Inflammatory macrophage treated with lipopolysaccharide for 1 hour (primary cell): Measurements from ENCODE around the gene GALNT1.
A peak's percentile ranks its signal among the peaks of the same experiment; 100 is the strongest.

ENCODE experiments used
- DNase-seq, 2 donors: peaks; one replicate each; pipeline ENCODE4 v3.0.0-alpha.2; 2020 to 2022

Gene GALNT1

DNA sequence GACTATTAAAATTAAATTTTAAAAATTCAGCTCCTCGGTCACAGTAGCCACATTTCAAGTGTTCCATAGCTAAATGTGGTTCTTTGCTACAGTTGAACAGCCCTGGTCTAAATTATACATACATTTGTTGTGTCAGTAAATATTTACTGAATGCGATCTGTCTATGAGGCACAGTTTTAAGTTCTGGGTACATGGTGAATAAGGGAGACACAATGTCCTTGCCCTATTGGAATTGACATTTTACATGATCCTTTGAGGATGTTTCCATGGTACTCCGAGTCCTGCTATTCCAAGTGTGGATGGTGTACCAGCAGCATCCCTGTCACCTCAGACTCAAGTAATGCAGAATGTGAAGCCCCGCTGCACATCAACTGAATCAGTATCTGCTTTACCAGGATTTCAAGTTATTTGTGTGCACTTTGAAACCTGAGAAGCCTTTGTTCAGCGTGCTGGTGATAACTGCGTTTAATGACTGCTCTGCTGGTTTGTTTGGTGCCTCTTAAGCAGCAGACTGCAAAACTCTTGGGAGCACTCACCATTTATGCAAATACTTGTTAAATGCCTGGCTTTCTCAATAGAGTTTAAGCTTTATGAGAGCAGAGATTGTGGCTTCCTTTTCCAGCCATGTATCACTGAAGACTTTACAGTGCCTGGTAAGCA lies 1.5 kb downstream of the GALNT1 start:
- peak in 1 of 2 donors; percentile 9 for DNase-seq

DNA sequence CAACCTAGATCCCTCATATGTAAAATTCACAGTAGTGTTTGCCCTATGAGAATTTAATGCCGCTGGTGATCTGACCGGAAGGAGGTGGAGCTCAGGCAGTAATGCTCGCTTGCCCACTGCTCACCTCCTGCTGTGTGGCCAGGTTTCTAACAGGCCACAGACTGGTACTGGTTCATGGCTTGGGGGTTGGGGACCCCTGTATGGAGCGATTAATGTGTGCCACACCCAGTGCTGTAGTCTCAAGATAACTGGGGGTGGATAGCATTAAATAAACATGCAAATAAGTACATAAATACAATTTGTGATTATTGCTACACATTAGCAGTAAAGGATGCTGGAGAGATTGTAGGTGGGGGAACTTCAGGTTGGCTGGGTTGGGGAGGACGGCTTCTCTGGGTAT lies 3.2 kb downstream of the GALNT1 start:
- no peak for DNase-seq

DNA sequence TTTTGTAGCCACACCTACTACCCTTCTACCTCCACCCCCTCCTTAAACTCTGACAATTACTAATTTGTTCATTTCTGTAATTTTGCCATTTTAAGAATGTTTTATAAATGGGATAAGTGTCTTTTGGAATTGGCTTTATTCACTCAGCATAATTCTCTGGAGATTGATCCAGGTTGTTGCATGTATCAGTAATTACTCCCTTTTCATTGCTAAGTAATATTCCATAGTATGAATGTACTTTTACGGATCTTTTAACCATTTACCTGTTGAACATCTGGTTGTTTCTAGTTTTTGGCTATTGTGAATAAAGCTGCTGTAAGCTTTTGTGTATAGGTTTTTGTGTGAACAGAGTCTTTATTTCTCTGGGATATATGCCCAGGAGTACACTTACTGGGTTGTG lies 4.1 kb downstream of the GALNT1 start:
- DNase-seq = no peak

DNA sequence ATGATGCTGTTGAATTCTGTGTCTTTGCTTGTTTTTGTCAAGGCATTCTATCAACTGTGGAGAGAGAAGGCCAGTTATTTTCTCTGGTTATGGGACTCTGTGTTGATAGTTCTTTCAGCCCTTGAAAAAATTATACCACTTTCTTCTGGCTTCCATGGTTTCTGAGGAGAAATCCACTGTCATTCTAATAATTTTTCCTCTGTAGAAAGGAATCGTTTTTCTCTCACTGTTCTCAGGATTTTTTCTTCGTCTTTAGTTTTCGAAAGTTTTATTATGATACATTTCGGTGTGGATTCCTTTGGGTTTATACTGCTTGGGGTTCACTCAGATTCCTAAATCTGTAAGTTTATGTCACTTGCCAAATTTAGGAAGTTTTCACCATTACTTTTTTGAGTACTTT lies 6.6 kb downstream of the GALNT1 start:
- no peak for DNase-seq

DNA sequence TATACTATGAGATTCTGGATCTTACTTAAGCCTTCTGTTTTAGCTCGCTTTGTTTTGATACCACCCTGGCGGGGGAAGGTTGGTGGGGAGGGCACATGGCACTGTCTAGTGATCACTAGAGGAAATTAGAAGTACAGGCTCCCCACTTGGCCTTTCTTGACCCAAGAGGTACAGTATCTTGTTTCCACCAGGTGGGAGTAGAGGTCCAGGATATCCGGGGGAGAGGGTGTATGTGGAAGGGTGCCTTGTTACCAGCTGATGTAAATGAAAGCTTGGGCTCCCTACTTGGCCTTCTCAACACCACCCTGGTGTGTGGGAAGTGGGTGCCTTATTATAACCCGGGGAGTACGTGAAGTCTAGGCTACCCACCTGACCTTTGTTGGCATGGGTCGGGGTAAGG lies 7.5 kb downstream of the GALNT1 start:
- no peak for DNase-seq

DNA sequence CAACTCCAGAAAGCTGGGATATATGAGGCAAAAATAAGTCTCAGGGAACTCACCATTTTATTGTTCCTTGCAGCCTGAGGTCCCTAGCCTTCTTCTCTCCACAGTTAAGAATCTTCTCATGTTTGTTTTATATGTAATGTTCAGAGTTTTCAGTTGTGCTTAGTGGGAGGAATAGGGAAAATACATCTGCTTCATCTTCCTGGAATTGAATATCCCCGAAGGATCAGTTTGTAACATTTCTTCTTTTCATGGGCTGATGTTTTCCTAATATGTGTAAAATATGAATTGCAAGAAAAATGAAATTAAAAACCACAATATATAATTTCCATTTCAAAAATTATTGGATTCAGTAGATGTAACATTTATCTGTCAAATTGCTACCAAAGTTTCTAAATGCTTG lies 8.0 kb downstream of the GALNT1 start:
- DNase-seq = no peak

DNA sequence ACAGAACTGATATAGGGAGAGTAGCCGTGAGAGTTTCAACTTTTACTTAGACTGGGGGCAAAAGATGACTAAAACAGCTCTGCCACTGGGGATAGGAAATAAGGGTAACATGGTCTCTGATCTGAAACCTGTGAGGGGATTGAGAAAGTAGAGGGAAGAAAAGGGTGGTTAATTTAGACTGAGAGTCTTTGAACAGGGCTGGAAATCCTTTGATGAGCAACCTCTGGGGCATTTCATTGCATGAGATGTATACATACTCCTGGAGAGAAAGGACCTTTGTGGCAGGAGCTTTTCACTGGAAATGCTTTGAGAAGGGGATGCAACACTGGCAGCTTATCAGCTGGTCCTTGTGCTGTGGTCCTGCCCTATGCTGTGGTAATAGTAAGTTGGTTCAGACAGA lies 9.4 kb downstream of the GALNT1 start:
- no peak for DNase-seq

DNA sequence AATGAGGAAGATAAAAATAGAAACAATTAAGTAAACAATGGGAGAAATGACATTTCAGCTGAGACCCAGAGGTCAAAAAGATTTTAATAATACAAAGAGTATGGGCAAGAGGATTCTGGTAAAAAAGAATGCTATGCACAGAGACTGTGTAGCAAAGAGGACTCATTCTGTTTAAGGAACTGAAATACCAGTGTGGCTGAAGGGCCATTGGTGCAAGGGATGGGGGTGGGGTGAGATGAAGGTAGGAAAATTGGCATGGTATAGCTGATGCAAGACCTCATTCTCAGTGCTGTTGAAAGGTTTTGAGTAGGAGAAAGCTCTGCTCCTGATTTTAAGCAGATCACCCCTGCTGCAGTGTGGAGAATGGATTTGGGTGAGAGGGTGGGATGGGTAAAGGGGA lies 10.8 kb downstream of the GALNT1 start:
- peak in 1 of 2 donors; percentile 25 for DNase-seq

DNA sequence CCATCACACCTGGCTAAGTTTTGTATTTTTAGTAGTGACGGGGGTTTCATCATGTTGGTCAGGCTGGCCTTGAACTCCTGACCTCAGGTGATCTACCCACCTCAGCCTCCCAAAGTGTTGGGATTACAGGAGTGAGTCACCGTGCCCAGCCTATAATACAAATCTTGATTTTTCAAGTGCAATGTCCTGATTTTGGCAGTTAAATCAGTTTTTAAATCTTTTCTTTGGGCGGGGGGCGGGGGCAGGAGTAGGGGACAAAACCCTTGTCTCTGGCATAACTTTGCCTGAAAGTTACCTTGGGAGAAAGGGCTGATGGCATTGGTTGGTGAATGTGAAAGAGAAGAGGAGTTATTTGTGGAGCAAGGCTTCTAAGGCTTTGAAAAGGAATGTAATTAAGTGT lies 12.3 kb downstream of the GALNT1 start:
- DNase-seq = no peak

DNA sequence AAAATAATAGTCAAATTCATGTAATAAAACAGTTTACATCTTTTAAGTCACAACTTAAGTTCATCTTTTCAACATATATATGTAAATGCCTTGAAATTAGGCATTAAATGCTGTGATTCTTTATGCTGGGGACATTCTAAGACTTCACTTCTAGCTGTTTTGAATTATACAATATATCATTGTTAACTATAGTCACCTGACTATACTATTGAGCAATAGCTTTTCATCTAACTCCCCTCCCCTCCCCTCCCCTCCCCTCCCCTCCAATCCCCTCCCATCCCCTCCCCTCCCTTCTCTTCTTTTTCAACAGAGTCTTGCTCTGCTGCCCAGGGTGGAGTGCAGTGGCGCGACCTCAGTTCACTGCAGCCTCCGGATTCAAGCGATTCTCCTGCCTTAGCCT lies 16.2 kb downstream of the GALNT1 start:
- no peak for DNase-seq

DNA sequence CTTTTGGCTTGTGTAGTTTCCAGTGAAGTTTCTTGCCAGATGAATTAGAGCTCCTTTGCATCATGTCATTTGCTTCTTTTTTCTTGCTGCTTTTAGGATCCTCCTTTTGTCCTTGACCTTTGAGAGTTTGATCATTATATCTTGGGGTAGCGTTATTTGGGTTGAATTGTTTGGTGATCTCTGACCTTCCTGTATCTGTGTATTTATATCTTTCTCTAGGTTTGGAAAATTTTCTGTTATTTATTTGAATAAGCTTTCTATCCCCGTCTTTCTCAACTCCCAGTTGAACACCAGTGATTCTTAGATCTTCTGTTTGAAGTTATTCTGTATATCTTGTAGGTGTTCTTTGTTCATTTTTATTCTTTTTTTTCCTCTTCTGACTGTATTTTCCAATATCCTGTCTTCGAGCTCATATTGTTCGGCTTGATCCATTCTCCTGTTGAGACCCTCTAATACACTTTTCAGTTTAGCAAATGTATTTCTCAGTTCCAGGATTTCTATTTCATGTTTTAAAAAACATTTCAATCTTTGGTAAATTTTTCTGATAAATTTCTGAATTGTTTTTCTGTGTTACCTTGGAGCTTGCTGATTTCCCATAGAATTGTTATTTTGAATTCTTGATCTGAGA lies 20.8 kb downstream of the GALNT1 start:
- DNase-seq = no peak

DNA sequence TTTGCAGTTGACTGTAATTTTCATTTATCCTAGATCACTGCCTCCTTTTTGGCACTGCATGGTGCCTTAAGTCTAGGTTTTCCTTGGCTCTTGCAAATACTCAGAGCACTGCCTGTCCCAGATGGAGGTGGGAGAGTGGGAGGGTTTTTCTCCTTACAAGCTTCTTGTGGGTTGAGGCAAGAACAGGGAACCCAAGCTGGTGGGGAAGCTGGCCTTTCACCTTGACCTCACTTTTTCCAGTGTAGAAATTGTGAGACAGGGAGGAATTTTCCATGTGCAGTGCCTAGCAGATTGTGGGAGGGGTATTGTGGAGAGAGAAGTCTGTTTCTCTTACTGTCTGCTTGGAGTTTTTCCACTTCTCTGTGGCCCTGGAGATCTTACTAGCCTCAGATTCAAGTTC lies 21.5 kb downstream of the GALNT1 start:
- DNase-seq = peak; percentile 44 to 76

DNA sequence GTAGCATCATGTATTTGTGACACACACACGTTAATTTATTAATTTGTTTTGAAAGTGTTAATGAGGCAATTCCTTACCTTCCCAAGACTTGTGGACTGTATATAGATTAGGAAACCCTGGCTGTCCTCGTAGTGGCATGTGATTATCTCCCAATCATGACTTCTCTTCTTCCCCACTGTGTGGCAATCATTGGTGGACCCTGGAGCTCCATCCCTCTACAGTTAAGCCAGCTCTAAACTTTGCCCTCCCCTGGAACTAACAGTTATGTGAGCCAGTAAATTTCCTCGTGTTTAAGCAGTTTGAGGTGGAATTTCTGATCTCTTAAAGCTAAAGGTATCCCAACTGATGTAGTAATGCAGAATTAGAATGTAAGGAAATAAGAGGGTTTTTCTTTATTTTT lies 22.0 kb downstream of the GALNT1 start:
- DNase-seq = peak; percentile 16 to 65

DNA sequence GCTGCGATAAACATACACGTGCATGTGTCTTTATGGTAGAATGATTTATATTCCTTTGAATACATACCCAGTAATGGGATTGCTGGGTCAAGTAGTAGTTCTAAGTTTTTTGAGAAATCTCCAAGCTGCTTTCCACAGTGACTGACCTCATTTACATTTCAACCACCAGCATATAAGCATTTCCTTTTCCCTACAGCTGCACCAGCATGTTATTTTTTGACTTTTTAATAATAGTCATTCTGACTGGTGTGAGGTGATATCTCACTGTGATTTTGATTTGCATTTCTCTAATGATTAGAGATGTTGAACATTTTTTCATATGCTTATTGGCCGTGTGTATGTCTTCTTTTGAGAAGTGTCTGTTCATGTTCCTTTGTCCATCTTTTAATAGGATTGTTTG lies 22.8 kb downstream of the GALNT1 start:
- DNase-seq = no peak

DNA sequence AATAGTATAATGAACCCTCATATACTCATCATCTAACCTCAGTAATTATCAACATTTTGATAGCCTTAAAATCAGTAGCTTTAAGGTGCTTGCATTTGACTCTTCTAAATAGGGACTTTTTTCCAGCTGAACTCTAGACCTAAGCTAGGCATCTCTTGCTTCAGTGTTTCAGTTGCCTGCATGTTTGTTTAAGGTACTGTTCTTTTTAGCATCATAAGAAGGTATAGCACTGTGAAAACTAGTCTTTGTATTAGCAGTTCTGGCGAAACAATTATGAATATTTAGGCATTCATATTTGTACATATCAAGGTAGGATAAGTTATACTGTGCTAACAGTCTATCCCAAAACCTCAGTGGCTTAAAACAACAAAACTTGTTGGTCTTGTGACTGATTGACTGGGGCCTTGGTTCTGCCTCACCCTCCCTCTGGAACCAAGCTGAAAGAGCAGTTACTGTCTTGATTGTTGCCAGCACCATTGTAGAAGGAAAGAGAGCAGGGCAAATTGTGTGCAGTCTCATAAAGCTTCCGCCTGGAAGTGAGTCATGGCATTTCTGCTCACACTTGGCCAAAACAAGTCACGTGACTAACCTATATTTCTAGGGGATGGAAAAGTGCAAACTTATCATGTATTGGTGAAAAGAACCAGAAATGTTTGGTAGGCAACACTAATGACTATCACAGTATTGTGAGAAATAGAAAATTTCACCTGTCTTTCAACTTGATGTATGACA lies 24.3 kb downstream of the GALNT1 start:
- peak in 1 of 2 donors; percentile 16 for DNase-seq

DNA sequence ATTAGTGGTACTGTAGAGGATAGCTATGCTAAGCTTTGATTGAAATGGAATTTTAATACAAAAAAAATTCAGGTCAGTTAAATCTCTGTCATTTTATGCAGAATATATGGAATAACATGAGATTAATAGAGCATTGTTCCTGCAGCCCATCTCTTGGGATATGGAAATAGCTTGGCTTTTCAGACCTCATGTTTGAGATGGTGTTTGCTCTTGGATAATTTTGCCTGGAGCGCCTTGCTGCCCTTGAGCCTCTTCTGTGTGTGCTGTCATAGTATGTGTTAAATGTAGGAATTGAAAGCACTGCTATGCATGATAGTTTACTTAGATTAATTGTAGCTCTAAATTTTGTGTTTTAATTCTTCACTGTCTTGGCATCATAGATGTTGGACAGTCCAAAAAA lies 27.7 kb downstream of the GALNT1 start:
- no peak for DNase-seq

DNA sequence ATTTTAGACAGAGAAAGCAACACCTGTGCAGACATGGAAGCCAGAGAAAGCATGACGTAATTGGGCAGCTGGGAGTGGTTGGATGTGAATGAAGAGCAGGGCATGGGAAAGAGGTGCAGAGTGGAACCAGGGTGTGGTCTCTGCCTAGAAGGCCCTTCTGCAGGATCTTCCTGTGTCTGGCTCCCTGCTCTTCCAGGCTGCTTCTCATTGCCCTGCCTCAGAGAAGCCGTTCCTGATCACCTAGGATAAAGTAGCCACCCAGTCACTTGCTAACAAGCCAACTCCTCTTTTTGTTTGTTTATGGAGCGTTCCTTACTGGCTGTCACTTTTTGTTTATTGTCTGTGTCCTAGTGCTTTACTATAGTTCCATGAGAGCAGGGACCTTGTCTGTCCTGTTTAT lies 28.5 kb downstream of the GALNT1 start:
- no peak for DNase-seq

DNA sequence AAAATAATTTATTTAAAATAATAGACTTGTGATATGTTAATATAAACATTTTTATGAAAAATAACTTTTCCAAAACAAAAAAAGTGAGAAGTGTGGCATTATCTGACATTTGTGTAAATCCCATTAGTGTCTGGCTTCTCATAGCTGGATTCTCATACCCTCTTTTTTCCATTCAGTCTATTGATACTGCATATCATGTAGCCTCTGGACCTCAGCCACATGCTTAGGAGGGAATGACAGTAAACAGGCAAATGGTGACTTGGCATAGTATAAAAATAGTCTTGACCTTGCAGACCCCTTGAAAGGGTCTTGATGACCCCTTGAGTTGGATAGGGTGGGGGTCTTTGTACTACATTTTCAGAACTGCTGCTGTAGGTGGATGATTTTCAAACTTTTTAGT lies 29.2 kb downstream of the GALNT1 start:
- DNase-seq = no peak

DNA sequence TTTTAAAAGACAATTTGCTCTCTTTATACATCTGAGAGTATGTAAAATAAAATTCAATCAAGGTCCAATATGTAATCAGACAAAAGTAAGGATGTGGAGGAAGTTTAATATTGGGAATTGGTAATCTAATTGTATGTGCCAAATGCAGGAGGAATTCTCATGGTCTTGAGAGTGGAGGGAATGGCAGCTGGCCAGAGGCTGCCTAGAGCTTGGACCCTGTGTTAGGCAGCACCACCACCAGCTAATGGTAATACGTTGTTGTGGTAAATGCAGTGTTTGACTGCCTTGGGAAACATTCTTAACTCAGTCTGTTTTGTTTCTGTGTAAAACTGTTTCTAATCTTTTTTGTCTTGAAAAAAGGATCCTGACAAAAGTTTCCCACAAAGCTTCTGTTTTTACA lies 30.0 kb downstream of the GALNT1 start:
- no peak for DNase-seq

DNA sequence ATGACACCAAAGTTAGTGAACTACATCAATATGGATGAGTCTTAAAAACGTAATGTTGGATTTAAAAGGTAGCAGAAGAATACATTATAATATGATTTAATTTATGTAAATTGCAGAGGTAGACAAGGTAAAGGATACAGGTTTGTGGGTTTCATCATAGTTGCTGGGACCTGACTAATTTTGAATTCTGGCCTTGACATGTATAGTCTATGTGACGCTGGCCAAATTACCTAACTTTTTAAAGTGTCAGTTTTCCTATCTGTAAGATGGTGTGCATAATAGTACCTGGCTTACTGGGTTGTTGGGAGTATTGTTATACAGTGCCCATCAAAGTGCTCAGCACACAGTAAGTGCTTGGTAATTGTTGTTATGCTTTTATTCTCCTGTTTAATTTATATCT lies 34.5 kb downstream of the GALNT1 start:
- DNase-seq = no peak

DNA sequence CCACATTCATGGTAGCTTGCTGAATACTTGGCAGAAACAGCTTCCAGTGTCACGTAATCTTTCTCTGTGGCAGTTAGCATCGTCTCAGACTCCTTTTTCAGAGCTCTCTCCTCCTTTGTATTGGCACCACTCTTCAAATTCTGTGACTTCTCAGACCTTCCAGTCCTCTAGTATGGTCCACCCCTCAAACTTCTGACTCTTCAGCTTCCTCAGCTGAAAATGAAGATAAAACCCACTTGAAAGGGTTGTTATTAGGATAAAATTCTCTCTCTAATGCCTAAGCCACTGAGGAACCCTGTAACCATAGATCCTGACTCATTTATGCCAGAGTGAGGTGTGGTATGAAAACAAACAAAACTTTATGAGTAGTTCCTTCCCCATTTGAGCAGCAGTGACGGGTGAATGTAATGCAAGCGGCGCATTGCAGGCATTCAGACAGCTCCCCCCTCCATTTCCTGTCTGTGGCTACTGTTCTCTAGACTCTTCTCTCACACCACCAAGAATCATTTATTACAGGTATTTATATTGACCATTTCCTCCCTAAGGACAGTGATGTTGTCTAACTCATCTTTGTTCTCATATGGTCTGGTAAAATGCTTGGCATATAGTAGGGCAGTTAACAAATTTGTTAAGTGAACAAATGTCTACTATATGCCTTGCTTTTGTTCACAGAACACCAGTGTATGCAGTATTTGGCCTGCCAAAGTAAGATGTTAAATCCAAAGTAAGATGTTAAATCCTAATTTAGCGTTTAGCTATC lies 35.3 kb downstream of the GALNT1 start:
- peak; percentile 70 to 74 for DNase-seq

DNA sequence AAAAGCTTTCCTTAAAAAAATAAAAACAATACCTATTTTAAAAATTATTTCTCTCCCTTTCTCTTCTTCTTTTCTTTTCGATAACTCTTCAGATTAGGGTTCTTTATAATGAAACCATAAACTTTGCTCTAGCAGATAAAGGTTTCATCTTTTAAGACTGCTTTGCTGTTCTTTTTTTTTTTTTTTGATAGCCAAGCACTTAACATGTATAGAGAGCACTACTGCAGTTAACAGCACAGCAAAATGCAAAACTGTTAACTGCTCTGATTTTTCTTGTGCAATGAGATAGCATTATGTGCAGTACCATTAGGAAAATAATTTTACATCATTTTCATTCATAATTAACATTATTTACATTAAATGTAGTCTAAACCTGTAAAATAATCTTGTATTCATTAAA lies 36.3 kb downstream of the GALNT1 start:
- no peak for DNase-seq

DNA sequence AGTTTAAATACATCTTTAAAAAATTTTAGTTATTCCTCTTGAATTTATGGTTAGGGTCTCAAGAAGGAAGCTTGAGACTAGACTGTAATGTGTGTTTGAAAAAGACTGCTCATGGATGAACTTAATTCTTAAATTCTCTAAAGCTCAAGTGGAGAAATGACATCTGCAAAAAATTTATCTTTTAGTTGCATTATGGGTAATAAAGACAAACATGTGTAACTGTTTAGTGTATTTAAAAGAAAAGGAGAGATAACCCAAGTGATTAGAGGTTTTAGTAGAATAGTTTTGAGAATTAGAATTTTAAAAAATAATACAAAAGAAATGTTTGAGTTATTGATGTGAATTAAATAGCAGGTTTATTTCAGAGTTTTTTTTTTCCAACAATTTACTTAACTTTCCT lies 36.7 kb downstream of the GALNT1 start:
- DNase-seq = no peak

DNA sequence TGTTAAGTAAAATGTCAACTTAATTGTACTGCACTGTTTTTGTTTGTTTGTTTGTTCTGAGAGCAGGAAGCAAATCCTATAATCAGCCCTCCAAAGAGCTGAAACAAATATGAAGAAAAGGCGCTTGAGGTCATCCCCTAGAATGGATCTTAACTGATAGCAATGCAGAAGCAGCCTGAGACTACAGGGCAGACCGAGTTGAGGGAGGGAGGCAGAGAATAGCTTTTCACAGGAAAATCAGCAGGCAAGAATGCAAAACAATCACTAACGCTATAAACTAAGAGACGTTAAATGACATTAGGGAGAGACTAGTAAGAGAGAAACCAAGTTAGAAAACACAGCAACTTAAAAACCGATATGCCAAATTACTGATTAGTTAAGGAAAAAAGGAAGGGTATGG lies 37.2 kb downstream of the GALNT1 start:
- no peak for DNase-seq
